Sigmoid colon (tissue), 4 donors: Measurements from ENCODE around the gene AKR1B1.

Experiments
- CTCF ChIP-seq, 4 experiments: fragments of 450-650 bp in 3 of 4; fragments of 200-600 bp in 1 of 4; IDR thresholded peaks; one replicate each; pipeline ENCODE4 v1.5.1; 2016 to 2019; ENCODE audit warnings: antibody characterized with exemption in 4 of 4, mild to moderate bottlenecking in 3 of 4, moderate library complexity in 2 of 4
- EP300 ChIP-seq, 4 donors: sonication (generic); formaldehyde crosslinking; IDR thresholded peaks; one replicate each; pipeline ENCODE4 v1.6.1; 2017; ENCODE audit warnings: antibody characterized with exemption in 4 of 4
- POLR2A ChIP-seq, 2 donors: fragments of 450-650 bp; IDR thresholded peaks; one replicate each; pipeline ENCODE4 v1.6.1; 2016; ENCODE audit warnings: antibody characterized with exemption in 2 of 2, mild to moderate bottlenecking in 2 of 2, moderate library complexity in 2 of 2
- POLR2AphosphoS5 ChIP-seq, 4 donors: sonication (generic); formaldehyde crosslinking; IDR thresholded peaks; one replicate each; pipeline ENCODE4 v1.6.1; 2017; ENCODE audit warnings: antibody characterized with exemption in 4 of 4

- TF ChIP-seq CTCF (IDR thresholded peaks at IDR 0.05) (no peak), POLR2A (IDR thresholded peaks at IDR 0.05) (no peak), EP300 (IDR thresholded peaks at IDR 0.05) (no peak), POLR2AphosphoS5 (IDR thresholded peaks at IDR 0.05) (no peak)
Observed at GRCh38 chr7:134400859-134401258, 58.0 kb downstream of the AKR1B1 start.
